ACHN (cell line): Measurements from ENCODE around the gene PLCXD1.
"Not testable (repeated sequence)": the region's sequence is repeated elsewhere in the genome, so short reads cannot be mapped to it uniquely, and the experiment has no call there.

Source experiments
- DNase-seq: peaks from one replicate; pipeline ENCODE4 v3.0.0-alpha.2; 2015
- in situ Hi-C: cut with HindIII; loops from 2 replicates; pipeline ENCODE4 v1.10.0; 2017; ENCODE audit warnings: low sequenced_read_pairs, low pct_ligation_motif_present, low pct_unique_long_range_greater_than_20kb

The PLCXD1 gene

DNA sequence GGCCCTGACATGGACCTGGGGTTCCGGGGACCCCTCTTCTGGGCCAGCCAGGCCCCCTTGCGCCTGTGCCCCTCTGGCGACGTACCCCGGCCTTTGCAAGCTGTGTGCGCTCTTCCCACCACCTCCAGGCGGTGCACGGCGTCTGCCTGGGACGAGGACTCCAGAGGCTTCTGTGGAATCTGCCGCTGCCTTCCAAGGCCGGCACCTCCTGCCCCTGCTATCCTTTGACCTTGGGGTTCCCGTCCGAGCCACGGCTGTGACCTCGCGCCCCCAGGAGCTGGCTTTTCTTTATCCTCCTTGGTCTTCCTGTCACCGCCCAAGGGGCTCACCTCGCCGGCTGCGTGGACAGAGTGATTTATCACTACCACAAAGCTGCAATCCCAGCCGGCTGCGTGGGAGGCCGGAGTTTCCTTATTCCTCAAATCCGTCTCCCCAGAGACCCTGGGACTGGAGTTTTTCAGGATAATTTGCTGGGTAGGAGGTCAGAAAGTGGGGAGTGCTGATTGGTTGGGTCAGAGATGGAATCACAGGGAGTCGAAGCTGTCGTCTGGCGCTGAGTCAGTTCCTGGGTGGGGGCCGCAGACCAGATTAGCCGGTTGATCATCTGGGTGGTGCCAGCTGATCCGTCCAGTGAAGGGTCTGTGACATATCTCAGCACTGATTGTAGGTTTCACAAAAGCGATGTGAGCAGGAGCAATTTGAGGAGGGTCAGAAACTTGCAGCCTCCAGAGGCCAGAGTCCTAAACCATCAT is 19.8 kb upstream of the PLCXD1 start:
- in situ Hi-C loops, result no loop called here
- DNase-seq, result no peak

DNA sequence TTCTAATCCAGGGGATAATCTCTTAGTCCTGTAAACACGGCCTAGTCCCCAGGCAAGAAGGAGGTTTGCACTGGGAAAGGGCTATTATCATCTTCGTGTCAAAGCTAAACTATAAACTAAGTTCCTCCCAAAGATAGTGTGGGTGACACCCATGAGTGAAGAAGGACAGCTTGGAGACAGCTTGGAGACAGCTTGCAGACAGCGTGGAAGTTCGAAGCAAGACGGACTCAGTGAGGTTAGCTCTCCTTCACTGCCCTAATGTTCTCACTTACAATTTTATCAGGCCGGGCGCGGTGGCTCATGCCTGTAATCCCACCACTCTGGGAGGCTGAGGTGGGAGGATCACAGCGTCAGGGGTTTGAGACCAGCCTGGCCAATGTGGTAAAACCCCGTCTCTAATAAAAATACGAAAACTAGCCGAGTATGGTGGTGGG is 19.2 kb upstream of the PLCXD1 start:
- no peak for DNase-seq
- in situ Hi-C loops, result no loop called here

DNA sequence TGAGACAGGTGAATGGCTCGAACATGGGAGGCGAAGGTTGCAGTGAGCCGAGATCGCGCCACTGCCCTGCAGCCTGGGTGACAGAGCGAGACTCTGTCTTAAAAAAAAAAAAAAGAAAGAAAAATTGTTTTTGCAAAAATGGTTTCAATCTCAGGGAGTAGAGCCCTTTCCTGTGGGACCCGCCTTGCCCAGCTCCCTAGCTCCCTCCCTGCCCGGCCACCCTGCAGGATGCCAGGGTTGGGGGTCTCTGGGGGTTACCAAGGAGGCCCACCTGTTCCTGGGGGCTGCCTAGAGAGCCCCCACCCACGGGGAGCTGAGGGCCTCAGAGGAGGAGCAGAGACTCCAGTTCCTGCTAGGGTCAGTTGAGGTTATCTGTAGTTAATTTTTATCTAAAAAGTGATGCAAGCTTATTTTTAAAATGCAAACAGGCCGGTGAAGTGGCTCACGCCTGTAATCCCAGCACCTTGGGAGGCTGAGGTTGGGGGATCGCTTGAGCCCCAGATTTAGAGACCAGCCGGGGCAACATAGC is 18.7 kb upstream of the PLCXD1 start:
- DNase-seq, result no peak
- in situ Hi-C loops, result no loop called here

DNA sequence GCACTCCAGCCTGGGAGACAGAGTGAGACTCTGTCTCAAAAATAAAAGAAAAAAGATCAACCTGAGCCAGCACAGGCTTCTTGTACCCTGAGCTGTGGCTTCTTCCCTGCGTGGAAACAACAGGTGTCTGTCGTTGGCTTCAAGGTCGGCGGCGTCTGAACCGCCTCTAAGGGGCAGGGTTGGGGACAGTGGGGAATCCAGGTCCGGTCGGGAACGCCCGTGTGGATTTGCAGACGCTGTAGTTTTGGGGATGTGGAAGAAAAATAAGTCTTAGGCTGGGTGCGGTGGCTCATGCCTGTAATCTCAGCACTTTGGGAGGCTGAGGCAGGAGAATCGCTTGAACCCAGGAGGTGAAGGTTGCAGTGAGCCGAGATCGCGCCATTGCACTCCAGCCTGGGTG is 17.2 kb upstream of the PLCXD1 start:
- in situ Hi-C loops, DNase-seq: not testable (repeated sequence)

DNA sequence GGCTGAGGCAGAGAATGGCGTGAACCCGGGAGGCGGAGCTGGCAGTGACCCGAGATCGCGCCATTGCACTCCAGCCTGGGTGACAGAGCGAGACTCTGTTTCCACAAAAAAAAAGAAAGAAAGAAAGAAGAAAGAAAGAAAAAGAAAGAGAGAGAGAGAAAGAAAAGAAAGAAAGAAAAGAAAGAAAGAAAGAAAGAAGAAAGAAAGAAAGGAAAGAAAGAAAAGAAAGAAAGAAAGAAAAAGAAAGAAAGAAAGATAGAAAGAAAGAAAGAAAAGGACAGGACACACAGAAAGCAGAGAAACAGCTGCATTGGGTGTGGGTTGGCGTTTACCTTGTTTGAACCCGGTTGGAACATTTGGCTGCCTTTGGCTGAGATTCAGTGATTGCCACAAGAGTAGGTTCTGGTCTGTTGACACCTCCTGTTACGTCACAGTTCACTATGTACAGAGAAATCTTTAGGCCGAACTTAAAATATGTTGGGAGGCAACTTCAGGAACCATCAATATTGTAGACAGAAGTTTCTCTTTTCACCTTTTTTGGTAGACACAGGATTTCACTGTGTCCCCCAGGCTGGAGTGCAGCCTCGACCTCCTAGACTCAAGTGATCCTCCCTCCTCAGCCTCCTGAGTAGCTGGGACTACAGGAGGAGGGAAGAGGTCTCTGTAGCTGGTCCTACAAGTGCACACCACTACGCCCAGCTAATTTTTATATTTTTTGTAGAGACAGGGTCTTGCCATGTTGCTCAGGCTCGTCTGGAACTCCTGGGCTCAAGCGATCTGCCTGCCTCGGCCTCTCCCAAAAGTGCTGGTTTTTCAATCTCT is 16.3 kb upstream of the PLCXD1 start:
- in situ Hi-C loops, result no loop called here
- no peak for DNase-seq

DNA sequence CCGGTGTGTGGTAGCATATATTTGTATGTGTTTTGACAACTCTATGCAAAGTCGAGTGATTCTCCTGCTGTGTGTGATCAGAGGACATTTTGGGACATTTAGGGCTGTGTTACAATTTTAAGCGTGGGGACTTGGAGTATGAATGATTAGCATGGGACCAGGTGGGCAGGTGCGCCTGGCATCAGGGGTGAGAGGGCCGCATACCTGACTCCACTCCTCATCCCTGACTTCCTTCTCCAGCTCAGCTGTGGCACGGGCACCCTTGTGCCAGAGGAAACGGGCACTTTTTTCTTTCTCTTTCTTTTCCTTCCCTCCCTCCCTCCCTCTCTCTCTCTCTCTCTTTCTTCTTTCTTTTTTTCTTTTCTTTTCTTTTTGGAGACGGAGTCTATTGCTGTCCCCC is 15.7 kb upstream of the PLCXD1 start:
- DNase-seq, result no peak
- in situ Hi-C loops, result no loop called here

DNA sequence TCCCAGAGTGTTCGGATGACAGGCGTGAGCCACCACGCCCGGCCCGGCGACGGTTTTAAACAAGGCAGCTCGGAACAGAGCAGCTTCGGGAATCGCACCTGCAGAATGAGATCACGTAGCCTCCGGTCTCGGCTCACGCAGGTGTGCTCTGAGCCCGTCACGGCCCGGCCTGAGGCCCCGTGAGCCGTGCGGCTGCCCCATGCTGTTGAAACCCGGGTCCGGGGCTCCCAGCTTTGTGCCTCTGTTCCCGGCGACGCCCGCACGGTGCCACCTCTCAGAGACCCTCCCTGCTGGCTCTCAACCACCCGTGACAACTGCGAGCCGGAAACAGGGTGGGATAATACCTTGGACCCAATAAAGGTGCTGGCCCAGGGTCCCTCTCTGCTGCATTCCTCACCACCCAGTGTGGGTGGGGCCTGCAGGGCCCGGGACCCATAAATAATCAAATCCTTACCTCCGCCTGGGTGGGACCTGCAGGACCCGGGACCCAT is 13.4 kb upstream of the PLCXD1 start:
- DNase-seq, result no peak
- in situ Hi-C loops, result no loop called here

DNA sequence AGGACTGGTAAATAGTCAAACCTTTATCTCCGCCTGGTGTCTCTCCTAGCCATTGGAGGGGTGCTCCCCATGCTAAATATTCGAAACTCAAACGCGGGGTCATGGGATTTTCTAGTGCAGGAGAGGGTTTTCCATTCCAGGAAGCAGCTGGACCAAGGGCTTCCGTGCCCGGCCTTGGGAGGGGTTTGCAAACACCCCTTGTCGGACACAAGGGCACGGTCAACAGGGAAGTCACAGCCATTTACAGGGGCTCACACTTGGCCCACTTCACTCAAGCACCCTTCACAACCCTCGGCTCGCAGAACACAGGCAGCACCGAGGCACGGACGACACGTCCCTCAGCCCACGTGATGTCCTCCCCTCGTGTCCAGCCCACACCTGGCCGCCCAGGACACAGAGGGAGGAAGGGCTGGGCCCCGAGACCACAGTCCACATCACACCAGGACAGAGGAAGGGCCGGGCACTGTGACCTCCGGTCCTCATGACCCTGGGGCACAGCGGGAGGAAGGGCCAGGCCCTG is 10.3 kb upstream of the PLCXD1 start:
- in situ Hi-C loops, result no loop called here
- DNase-seq, result no peak

DNA sequence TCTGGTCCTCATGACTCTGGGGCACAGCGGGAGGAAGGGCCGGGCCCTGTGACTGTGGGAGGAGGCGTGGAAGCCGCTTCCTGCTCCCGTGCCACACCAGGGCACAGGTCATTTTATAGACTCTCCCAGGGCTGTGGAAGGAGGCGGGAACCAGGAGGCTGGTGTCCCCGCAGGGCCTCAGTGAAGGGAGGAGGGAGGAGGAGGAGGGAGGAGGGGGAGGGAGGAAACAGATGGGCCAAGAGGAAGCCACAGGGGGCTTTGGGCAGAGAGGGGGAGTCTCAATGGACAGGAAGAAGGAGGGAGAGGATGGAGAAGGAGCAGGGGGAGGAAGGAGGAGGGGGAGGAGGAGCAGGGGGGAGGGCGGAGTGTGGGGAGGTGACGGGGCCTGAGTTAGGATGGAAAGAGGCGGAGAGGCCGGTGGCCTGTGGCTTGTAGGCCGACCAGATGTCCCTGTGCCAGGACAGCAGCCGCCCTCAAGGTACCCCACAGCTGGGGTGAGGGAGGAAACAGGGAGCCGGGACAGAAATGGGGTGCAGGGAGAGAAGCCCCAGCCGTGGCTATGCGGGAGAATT is 6.2 kb upstream of the PLCXD1 start:
- in situ Hi-C loops, result no loop called here
- no peak for DNase-seq

DNA sequence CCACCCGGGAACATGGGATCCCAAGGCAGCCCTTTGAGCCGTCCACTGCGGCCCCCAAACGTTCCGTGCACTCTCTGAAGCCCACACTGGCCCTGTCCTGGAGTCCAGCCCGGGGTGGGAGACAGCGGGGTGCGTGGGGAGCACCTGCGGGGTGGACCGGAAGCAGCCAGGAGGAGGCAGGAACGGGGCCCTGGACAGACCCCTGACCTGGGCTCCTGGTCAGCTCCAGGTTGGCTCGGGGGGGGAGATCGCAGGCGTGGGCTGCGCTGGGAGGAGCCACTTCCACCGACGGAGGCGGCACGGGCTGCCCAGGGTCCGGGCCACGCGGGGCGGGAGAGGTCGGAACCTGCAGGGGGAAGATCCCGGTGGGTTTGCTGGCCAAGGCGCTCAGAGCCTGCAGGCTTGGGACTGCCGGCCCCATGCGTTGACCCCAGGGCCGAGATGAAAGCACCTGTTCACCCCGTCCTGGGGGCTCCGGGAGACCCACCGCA is 5.7 kb upstream of the PLCXD1 start:
- DNase-seq, result no peak

DNA sequence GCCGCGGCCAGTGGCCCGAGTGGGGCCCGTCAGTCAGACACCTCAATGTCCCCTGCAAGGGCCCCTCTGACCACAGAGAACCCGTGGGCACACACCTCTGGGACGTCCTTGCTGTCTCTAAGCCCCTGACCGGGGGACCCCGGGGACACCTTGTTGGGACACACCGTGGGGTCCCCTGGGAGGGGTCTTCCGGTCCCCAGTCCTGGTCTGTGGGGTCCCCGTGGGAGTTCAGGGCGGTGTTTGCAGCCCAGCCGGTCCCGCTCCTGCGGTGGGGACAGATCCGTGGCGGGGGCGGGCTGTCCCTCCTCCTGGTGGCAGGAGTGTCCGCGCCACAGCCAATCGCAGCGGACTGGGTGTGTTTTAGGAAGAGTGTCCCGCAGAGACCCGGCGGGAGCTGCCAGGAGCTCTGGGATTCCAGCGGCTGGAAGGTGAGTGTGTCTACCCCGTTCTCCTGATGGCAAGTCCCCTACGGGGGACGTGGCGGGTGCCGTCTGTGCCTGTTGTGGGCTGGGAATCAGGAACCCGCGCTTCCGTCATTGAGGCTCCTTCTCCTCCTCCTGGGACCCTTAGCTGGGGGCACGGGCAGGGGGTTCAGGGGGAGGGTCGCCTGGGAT is 5.1 kb upstream of the PLCXD1 start:
- in situ Hi-C loops, result no loop called here
- peak; percentile 14 for DNase-seq

More for the DNA sequence above, 5.7 kb upstream of the PLCXD1 start:
- in situ Hi-C loops, result no loop called here

DNA sequence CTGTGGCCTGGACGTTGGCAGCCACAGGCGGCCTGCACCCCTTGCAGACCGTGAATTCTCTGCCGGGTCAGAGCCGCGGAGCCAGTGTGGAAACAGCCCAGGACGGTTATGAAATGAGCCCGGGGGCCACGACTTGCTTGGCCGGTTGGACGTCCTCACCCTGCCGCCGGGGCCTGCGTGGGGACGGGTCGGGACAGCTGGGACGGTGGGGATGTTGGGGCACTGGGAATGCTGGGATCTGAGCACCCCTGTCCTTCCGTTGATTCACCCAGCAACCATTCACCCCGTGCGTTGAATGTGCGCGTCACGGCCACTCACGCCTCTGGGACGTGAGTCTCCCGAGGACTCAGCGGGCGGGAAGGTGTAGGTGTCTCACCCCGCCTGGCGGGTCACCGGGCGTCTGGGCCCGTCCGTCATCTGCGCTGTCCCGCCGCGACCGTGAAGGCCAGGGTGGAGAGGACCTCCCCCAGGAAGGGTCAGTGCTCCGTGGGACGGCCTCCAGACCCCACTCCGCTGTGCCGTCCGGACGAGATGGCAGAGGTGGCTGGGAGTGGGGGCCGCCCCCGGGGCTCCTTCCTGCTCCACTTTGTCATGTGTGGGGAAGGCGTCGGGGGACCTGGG is 4.5 kb upstream of the PLCXD1 start:
- DNase-seq, result peak; percentile 6
- in situ Hi-C loops, result no loop called here

DNA sequence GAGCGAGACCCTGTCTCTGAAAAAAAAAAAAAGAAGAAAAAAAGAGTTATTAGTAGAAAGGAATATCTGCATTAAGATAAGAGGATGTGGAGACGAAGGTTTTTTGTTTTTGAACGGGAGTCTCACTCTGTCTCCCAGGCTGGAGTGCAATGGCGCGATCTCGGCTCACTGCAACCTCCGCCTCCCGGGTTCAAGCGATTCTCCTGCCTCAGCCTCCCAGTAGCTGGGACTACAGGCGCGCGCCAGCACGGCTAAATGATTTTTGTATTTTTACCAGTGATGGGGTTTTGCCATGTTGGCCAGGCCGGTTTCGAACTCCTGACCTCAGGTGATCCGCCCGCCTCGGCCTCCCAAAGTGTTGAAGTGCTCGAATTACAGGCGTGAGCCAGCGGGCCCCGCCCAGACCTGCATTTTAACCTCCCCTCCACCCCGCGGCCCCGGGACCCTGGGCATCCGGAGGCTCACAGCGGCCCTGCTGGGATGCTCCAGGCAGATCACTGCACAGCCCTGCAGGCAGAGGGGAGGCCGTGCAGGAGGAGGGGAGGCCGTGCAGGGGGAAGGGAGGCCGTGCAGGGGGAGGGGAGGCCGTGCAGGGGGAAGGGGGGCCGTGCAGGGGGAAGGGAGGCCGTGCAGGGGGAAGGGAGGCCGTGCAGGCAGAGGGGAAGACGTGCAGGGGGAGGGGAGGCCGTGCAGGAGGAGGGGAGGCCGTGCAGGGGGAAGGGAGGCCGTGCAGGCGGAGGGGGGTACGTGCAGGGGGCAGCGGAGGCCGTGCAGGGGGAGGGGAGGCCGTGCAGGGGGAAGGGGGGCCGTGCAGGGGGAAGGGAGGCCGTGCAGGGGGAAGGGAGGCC is 1.2 kb upstream of the PLCXD1 start:
- DNase-seq, in situ Hi-C loops: not testable (repeated sequence)

DNA sequence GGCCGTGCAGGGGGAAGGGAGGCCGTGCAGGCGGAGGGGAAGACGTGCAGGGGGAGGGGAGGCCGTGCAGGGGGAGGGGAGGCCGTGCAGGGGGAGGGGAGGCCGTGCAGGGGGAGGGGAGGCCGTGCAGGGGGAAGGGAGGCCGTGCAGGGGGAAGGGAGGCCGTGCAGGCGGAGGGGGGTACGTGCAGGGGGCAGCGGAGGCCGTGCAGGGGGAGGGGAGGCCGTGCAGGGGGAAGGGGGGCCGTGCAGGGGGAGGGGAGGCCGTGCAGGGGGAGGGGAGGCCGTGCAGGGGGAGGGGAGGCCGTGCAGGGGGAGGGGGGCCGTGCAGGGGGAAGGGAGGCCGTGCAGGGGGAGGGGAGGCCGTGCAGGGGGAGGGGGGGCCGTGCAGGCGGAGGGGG is 459 bp upstream of the PLCXD1 start:
- in situ Hi-C loops, result not testable (repeated sequence)

DNA sequence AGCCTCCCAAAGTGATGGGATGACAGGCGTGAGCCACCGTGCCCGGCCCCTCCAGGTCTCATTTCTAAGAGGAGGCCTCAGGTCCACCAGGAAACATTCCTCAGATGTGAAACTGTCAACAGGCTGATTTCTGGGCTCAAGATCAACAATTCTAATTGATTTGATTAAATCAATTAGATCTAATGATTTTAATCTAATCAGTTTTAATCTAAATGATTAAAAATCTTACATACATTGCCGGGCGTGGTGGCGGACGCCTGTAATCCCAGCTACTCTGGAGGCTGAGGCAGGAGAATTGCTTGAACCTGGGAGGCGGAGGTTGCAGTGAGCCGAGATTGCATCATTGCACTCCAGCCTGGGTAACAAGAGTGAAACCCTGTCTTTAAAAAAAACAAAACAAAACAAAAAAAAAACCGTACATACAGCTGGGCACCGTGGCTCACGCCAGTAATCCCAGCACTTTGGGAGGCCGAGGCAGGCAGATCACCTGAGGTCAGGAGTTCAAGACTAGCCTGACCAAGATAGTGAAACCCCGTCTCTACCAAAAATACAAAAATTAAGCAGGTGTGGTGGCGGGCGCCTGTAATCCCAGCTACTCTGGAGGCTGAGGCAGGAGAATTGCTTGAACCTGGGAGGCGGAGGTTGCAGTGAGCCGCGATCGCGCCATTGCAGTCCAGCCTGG is 960 bp downstream of the PLCXD1 start:
- DNase-seq, in situ Hi-C loops: not testable (repeated sequence)

More for the DNA sequence above, 459 bp upstream of the PLCXD1 start:
- DNase-seq, result not testable (repeated sequence)

DNA sequence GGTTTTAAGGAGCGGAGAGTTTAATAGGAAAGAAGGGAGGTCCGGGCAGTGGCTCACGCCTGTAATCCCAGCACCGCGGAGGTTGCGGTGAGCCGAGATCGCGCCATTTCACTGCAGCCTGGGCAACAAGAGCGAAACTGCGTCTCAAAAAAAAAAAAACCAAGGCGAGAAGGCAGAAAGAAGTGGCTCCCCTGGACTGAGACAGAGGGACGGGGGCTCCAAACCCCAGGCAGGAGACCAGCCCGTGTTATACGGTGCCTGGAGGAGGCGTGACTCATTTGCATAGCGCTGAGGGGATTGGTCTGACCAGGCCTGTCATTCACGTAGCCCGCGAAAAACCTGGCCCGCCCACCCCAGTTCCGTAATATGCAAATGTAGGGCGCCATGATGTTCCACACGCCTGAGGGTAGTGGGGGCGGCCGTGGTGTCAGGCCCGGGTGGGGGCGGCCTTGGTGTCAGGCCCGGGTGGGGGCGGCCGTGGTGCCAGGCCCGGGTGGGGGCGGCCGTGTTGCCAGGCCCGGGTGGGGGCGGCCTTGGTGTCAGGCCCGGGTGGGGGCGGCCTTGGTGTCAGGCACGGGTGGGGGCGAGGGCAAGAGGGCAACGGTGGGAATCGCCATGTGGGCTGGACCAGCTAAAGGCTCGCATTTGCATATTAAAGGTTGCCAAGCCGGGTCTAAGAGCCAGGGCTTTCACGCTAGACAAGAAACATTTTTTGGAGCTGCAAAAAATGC is 2.1 kb downstream of the PLCXD1 start:
- in situ Hi-C loops, result no loop called here

More for the DNA sequence above, 2.1 kb downstream of the PLCXD1 start:
- peak; percentile 73 for DNase-seq
